Vagina (tissue), 2 donors: ENCODE data around the gene SLC25A34.

Source experiments
- POLR2A ChIP-seq, 2 donors: fragments of 450-650 bp; IDR thresholded peaks; one replicate each; pipeline ENCODE4 v1.6.1; 2017; ENCODE audit warnings: antibody characterized with exemption in 2 of 2, mild to moderate bottlenecking in 2 of 2, moderate library complexity in 2 of 2
- TF ChIP-seq, protein P1 (sequence below), 3 experiments: fragments of 450-650 bp in 2 of 3; fragments of 200-600 bp in 1 of 3; sonication (generic) in 1 of 3; IDR thresholded peaks; one replicate each; pipeline ENCODE4 v1.5.1; 2017 to 2019; ENCODE audit warnings: antibody characterized with exemption in 3 of 3, mild to moderate bottlenecking in 2 of 3, moderate library complexity in 2 of 3

DNA sequence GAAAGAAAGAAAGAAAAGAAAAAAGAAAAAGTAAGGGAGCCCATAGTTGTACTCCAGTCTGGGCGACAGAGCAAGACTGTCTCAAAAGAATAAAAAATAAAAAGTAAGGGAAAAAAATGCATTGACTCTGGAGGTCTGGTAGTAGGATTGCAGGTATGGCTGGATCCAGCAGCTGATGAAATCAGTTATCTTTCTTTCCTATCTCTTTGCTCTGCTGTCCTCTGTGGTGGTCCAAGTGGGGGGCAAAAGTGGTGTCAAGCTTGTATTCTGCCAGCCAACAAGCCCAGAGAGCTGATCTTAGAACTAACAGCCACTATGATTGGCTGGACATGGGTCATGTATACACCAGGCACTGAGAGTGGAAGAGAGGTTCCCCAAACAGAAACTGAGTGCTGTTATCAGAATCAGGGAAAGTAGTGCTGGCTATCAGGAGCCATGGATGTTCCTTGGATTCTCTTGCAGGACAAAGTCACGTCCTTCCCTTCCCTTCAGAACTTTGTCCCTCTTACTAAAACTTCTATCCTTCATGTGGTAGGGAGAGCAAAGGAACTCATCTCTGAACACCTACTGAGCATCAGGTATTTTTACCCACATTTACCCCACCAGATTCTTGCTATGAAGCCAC lies 19.1 kb downstream of the SLC25A34 start:
- TF ChIP-seq POLR2A (IDR thresholded peaks at IDR 0.05), result no peak
- TF ChIP-seq, protein P1, sequence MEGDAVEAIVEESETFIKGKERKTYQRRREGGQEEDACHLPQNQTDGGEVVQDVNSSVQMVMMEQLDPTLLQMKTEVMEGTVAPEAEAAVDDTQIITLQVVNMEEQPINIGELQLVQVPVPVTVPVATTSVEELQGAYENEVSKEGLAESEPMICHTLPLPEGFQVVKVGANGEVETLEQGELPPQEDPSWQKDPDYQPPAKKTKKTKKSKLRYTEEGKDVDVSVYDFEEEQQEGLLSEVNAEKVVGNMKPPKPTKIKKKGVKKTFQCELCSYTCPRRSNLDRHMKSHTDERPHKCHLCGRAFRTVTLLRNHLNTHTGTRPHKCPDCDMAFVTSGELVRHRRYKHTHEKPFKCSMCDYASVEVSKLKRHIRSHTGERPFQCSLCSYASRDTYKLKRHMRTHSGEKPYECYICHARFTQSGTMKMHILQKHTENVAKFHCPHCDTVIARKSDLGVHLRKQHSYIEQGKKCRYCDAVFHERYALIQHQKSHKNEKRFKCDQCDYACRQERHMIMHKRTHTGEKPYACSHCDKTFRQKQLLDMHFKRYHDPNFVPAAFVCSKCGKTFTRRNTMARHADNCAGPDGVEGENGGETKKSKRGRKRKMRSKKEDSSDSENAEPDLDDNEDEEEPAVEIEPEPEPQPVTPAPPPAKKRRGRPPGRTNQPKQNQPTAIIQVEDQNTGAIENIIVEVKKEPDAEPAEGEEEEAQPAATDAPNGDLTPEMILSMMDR (IDR thresholded peaks at IDR 0.05), result no peak
